ENCODE data around the gene FKTN.

DNA sequence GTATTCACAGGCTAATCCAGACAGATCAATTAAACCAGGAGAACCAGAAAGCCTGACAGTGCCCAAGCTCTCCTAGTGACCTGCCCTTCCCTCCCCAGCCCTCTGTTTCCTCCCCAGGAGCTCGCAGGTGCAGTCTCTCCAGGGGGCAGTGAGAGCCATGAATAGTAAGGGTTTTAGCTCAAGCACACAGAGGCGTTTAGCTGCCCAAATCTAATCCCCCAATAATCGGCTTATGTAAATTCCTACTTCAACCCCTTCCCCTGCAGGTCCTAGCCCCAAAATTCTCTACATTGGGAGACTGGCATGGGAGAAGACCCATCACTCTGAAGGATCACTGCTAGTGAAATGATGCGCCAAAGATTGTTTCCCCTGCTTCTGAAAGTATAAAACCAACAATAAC lies 93.9 kb downstream of the FKTN start:
- TF ChIP-seq, protein P1, sequence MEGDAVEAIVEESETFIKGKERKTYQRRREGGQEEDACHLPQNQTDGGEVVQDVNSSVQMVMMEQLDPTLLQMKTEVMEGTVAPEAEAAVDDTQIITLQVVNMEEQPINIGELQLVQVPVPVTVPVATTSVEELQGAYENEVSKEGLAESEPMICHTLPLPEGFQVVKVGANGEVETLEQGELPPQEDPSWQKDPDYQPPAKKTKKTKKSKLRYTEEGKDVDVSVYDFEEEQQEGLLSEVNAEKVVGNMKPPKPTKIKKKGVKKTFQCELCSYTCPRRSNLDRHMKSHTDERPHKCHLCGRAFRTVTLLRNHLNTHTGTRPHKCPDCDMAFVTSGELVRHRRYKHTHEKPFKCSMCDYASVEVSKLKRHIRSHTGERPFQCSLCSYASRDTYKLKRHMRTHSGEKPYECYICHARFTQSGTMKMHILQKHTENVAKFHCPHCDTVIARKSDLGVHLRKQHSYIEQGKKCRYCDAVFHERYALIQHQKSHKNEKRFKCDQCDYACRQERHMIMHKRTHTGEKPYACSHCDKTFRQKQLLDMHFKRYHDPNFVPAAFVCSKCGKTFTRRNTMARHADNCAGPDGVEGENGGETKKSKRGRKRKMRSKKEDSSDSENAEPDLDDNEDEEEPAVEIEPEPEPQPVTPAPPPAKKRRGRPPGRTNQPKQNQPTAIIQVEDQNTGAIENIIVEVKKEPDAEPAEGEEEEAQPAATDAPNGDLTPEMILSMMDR (IDR thresholded peaks at IDR 0.05; ENCODE audit: insufficient read depth, low read depth, low read length), result no peak
- no peak for TF ChIP-seq EZH2 (IDR thresholded peaks at IDR 0.05; ENCODE audit: insufficient read depth, low read length)
